Stimulated activated CD4-positive, alpha-beta T cell treated with anti-CD3 and anti-CD28 coated beads, Interleukin-2, amount 100 ng/mL, for 24 hours (primary cell): ENCODE data around the gene XXYLT1.
A peak's percentile ranks its signal among the peaks of the same experiment; 100 is the strongest.
"Not testable (repeated sequence)": the region's sequence is repeated elsewhere in the genome, so short reads cannot be mapped to it uniquely, and the experiment has no call there.

ENCODE experiments used
- DNase-seq, 2 donors: peaks; one replicate each; pipeline ENCODE4 v3.0.0-alpha.2; 2020

XXYLT1 gene

GRCh38 chr3:195250473-195251251, 20.3 kb downstream of the XXYLT1 start:
- DNase-seq: peak in 1 of 2 donors; percentile 12

- peak in 1 of 2 donors; percentile 13 for DNase-seq
Observed at GRCh38 chr3:195249858-195250464, 21.0 kb downstream of the XXYLT1 start.

- peak in 1 of 2 donors; percentile 15 for DNase-seq
Observed at GRCh38 chr3:195249057-195249770, 21.7 kb downstream of the XXYLT1 start.

GRCh38 chr3:195248281-195248680, 22.7 kb downstream of the XXYLT1 start:
- DNase-seq: no peak

GRCh38 chr3:195247863-195248189, 23.1 kb downstream of the XXYLT1 start:
- DNase-seq: no peak

GRCh38 chr3:195247086-195247862, 23.7 kb downstream of the XXYLT1 start:
- DNase-seq: no peak

- DNase-seq: no peak
Observed at GRCh38 chr3:195246581-195246995, 24.4 kb downstream of the XXYLT1 start.

- DNase-seq: no peak
Observed at GRCh38 chr3:195245531-195245951, 25.4 kb downstream of the XXYLT1 start.

GRCh38 chr3:195241592-195242355, 29.2 kb downstream of the XXYLT1 start:
- DNase-seq: peak in 1 of 2 donors; percentile 11

- DNase-seq: no peak
Observed at GRCh38 chr3:195240939-195241338, 30.0 kb downstream of the XXYLT1 start.

GRCh38 chr3:195240171-195240701, 30.7 kb downstream of the XXYLT1 start:
- DNase-seq: peak in 1 of 2 donors; percentile 11

- no peak for DNase-seq
Observed at GRCh38 chr3:195239121-195239520, 31.8 kb downstream of the XXYLT1 start.

- DNase-seq: no peak
Observed at GRCh38 chr3:195238586-195239118, 32.3 kb downstream of the XXYLT1 start.

- DNase-seq: no peak
Observed at GRCh38 chr3:195238081-195238571, 32.8 kb downstream of the XXYLT1 start.

GRCh38 chr3:195236801-195237570, 34.0 kb downstream of the XXYLT1 start:
- no peak for DNase-seq

GRCh38 chr3:195236076-195236798, 34.7 kb downstream of the XXYLT1 start:
- DNase-seq: no peak

GRCh38 chr3:195230244-195230643, 40.7 kb downstream of the XXYLT1 start:
- no peak for DNase-seq

- DNase-seq: not testable (repeated sequence)
Observed at GRCh38 chr3:195228886-195229285, 42.1 kb downstream of the XXYLT1 start.

GRCh38 chr3:195227871-195228270, 43.1 kb downstream of the XXYLT1 start:
- DNase-seq: no peak

GRCh38 chr3:195226900-195227447, 44.0 kb downstream of the XXYLT1 start:
- DNase-seq: no peak
